Measurements from ENCODE around the gene SERPIND1. TPM values are rescaled to one million over a fixed set of nuclear protein-coding genes. Genes with fewer than 3 reads are reported as not detected.
"Not testable (repeated sequence)": the region's sequence is repeated elsewhere in the genome, so short reads cannot be mapped to it uniquely, and the experiment has no call there.

Gene SERPIND1
- total RNA-seq, 4 donors from 2014 or later = 0.15 TPM; not detected in 3

- Histone ChIP-seq H3K36me3 (peaks cover 0 to 97% of the 10 kb centered on the region in 2 donors), H3K27me3 (no peaks in the 10 kb centered on the region), H3K9me3 (no peaks in the 10 kb centered on the region), H3K4me3 (no peak overlapping the region), H3K4me1 (no peaks in the 10 kb centered on the region), H3K27ac (no peak overlapping the region)
- TF ChIP-seq CTCF (IDR thresholded peaks at IDR 0.05) = no peak
- no peak for TF ChIP-seq POLR2A (IDR thresholded peaks at IDR 0.05)
- TF ChIP-seq EP300 (IDR thresholded peaks at IDR 0.05) = no peak
- TF ChIP-seq POLR2AphosphoS5 (IDR thresholded peaks at IDR 0.05) = no peak
- WGBS, 2 donors (ENCODE audit: low coverage in 1 of 2) = 83 to 100% methylated on average over 1 of the region's 1 CpG
- no peak for ATAC-seq
Observed at GRCh38 chr22:20823264-20823663, 49.4 kb downstream of the SERPIND1 start.

- H3K27ac ChIP-seq, ATAC-seq, H3K27me3 ChIP-seq, H3K4me1 ChIP-seq, H3K4me3 ChIP-seq, H3K9me3 ChIP-seq: not testable (repeated sequence)
- H3K36me3 ChIP-seq = peaks cover 0 to 96% of the 10 kb centered on the region in 2 donors
- WGBS, 2 donors (ENCODE audit: low coverage in 1 of 2) = 90 to 100% methylated on average over 2 to 4 of the region's 4 CpGs
Observed at GRCh38 chr22:20825216-20825615, 51.3 kb downstream of the SERPIND1 start.

GRCh38 chr22:20825624-20826023, 51.7 kb downstream of the SERPIND1 start:
- WGBS, 2 donors (ENCODE audit: low coverage in 1 of 2) = 89 to 92% methylated on average over 6 of the region's 6 CpGs
- TF ChIP-seq EP300 (IDR thresholded peaks at IDR 0.05) = no peak
- Histone ChIP-seq H3K27ac (no peak overlapping the region), H3K4me1 (no peaks in the 10 kb centered on the region), H3K4me3 (no peak overlapping the region), H3K9me3 (no peaks in the 10 kb centered on the region), H3K36me3 (peaks cover 0 to 96% of the 10 kb centered on the region in 2 donors), H3K27me3 (no peaks in the 10 kb centered on the region)
- no peak for ATAC-seq

GRCh38 chr22:20826373-20827152, 52.6 kb downstream of the SERPIND1 start:
- H3K4me1 ChIP-seq, H3K27me3 ChIP-seq, ATAC-seq, H3K9me3 ChIP-seq, H3K4me3 ChIP-seq, H3K27ac ChIP-seq: not testable (repeated sequence)
- H3K36me3 ChIP-seq = peaks cover 0 to 96% of the 10 kb centered on the region in 2 donors
- 91 to 97% methylated on average over 5 of the region's 5 CpGs for WGBS, 2 donors (ENCODE audit: low coverage in 1 of 2)

- no peak overlapping the region for H3K27ac ChIP-seq
- H3K9me3 ChIP-seq = no peaks in the 10 kb centered on the region
- no peaks in the 10 kb centered on the region for H3K27me3 ChIP-seq
- H3K36me3 ChIP-seq = peaks cover 4 to 96% of the 10 kb centered on the region in 2 donors
- no peaks in the 10 kb centered on the region for H3K4me1 ChIP-seq
- no peak for TF ChIP-seq POLR2A (IDR thresholded peaks at IDR 0.05)
- TF ChIP-seq EP300 (IDR thresholded peaks at IDR 0.05) = no peak
- no peak for TF ChIP-seq POLR2AphosphoS5 (IDR thresholded peaks at IDR 0.05)
- no peak for TF ChIP-seq CTCF (IDR thresholded peaks at IDR 0.05)
- 93% methylated on average over 3 of the region's 3 CpGs for WGBS, 2 donors (ENCODE audit: low coverage in 1 of 2)
- H3K4me3 ChIP-seq = no peak overlapping the region
- no peak for ATAC-seq
Observed at GRCh38 chr22:20829491-20830134, 55.7 kb downstream of the SERPIND1 start.

- Histone ChIP-seq H3K9me3 (no peaks in the 10 kb centered on the region), H3K27ac (no peak overlapping the region), H3K36me3 (peaks cover 4 to 66% of the 10 kb centered on the region in 2 donors), H3K4me3 (no peak overlapping the region), H3K27me3 (no peaks in the 10 kb centered on the region), H3K4me1 (peaks cover 0 to 8% (median 0%) of the 10 kb centered on the region in 3 donors)
- WGBS, 2 donors (ENCODE audit: low coverage in 1 of 2) = 100% methylated on average over 3 to 5 of the region's 6 CpGs
- TF ChIP-seq CTCF (IDR thresholded peaks at IDR 0.05) (no peak), POLR2A (IDR thresholded peaks at IDR 0.05) (no peak), EP300 (IDR thresholded peaks at IDR 0.05) (no peak), POLR2AphosphoS5 (IDR thresholded peaks at IDR 0.05) (no peak)
- no peak for ATAC-seq
Observed at GRCh38 chr22:20833225-20833665, 59.3 kb downstream of the SERPIND1 start.

Data from gastroesophageal sphincter (tissue), 4 donors.